NCI-H82 treated with DMSO at 0.1 percent for 48 hours (cell line): ENCODE data around the gene PRPSAP2.
"Not testable (repeated sequence)": the region's sequence is repeated elsewhere in the genome, so short reads cannot be mapped to it uniquely, and the experiment has no call there.

Source experiments
- DNase-seq: peaks from one replicate; lab custom pipeline; 2025; ENCODE audit not compliant: unreplicated experiment; lab: John Stamatoyannopoulos, UW

Gene PRPSAP2

DNA sequence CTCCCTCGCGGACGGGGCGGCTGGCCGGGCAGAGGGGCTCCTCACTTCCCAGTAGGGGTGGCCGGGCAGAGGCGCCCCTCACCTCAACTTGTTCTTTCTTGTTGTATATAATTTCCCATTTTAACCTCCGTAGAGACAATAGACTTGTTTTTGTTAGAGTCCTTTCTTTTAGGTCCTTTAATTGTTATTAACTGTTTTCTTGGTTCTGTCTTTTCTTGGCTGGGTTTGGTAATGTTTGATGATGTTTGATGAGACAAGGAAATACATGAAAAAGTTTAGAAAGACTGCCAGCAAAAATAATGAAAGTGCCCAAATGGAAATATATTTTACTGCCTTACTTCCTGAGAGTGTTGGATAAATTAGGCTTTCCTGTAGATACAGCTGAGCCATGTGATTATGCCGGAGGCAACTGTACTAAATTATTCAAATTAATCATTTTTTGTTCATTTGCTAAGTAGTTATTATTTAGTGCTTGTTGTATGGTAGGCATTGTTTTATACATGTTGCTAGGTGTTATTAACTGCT, 30.9 kb downstream of the PRPSAP2 start:
- no peak for DNase-seq

DNA sequence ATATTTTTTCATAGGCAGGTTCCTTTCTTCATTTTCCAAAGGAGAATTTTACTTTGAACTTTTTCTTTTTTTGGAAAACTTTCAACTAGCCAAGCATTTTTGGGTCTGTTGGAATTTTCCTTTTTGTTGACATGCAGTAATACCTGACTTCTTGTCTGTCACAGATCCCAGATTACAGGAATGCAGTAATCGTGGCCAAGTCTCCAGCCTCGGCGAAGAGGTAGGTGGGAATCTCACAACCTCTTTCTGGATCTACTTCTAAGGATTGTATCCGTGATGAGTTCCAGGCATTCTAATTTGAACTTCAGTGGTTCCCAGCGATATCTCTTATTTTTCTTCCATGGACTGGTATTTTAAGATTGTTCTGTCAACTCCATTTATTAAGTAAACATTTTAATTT, 31.7 kb downstream of the PRPSAP2 start:
- DNase-seq: no peak

- no peak for DNase-seq
These were observed 33.6 kb downstream of the PRPSAP2 start for GRCh38 chr17:18891541-18891940.

- DNase-seq: no peak
These were observed 38.2 kb downstream of the PRPSAP2 start for GRCh38 chr17:18896146-18896545.

DNA sequence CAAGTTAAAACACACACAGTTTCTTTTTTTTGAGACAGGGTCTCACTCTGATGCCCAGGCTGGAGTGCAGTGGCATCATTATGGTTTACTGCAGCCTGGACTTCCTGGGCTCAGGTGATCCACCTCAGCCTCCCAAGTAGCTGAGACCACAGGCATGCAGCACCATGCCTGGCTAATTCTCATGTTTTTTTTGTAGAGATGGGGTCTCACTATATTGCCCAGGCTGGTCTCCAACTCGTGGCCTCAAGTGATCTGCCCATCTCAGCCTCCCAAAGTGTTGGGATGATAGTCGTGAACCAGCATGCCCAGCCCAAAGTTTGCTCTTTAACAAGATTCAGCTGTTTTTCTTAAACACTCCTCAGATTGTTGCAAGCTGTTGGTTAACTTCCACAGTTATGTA, 39.0 kb downstream of the PRPSAP2 start:
- DNase-seq: no peak

- DNase-seq: no peak
These were observed 46.6 kb downstream of the PRPSAP2 start for GRCh38 chr17:18904482-18904881.

GRCh38 chr17:18905226-18905625, 47.3 kb downstream of the PRPSAP2 start:
- DNase-seq: no peak

GRCh38 chr17:18910326-18910725, 52.4 kb downstream of the PRPSAP2 start:
- DNase-seq: no peak

DNA sequence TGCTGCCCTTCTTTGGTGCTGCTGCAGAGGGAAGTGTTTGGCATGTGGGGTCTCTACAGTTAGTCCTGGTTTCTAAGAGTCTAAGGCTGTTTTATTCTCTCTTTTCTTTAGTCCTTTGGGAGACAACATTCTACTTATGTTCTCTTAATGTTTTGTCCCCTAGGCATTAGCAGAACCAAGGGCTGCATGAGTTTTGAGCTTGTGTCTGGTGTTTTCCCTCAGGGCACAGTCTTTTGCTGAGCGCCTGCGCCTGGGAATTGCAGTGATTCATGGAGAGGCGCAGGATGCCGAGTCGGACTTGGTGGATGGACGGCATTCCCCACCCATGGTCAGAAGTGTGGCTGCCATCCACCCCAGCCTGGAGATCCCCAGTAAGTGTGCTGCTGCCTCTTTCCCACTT, 53.0 kb downstream of the PRPSAP2 start:
- no peak for DNase-seq

- no peak for DNase-seq
These were observed 59.0 kb downstream of the PRPSAP2 start for GRCh38 chr17:18916816-18917500.

DNA sequence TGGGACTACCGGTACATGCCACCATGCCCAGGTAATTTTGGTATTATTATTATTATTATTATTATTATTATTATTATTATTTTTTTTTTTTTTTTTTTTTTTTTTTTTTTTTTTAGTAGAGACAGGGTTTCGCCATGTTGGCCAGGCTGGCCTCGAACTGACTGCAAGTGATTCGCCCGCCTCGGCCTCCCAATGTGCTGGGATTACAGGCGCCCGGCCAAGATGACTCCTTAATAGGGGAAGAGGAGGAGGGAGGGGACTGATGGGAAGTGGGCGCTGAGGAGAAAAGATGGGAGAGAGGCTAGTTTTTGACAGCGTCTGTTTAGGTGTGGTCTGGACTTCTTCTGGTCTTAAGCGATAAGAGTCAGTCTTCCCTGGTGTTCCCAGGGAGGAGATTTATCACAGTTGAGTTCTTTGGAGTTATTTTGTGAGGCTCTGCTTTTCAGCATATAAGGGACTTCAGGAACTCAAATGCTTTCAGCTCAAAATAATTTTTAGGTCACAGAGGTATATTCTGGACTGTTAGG, 59.6 kb downstream of the PRPSAP2 start:
- no peak for DNase-seq

DNA sequence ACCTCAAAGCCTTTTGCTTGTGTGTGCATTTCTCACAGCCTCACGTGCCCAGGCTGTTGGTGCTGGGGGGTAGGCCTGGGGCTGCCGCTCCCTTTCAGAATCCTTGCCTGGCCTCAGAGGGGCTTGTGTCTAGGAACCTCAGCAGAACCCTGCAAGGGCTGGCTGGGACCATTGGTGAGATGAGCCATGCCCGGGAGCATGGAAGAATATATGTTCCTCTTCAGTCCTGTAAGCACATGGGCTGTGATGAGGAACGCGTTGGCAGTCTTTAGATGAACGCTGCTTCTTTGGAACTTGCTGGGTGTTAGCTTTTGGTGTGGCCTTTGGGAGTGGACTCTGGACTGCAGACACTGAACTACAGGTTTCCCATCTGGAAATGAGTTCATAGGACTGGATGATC, 62.0 kb downstream of the PRPSAP2 start:
- DNase-seq: no peak

DNA sequence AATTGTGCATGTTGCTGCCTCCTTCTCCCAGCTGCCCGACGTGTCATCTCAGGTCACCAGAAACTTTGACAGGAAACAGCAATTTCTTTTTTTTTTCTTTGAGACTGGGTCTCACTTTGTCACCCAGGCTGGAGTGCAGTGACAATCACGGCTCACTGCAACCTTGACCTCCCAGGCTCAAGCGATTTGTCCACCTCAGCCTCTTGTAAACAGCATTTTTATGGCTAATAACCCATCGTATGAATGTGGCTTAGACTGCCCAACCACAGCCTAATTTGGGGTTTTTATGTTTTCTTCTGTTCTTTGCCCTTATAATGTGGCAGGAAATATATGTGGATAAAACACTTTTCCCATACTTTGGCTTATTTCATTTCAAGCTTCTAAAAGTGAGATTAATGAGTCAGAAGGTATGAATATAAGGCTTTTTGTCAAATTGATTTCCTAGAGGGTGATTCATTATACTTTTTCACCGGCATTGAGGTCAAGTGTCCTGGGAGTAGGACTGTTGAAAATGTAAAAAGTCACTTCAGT, 63.0 kb downstream of the PRPSAP2 start:
- DNase-seq: no peak

DNA sequence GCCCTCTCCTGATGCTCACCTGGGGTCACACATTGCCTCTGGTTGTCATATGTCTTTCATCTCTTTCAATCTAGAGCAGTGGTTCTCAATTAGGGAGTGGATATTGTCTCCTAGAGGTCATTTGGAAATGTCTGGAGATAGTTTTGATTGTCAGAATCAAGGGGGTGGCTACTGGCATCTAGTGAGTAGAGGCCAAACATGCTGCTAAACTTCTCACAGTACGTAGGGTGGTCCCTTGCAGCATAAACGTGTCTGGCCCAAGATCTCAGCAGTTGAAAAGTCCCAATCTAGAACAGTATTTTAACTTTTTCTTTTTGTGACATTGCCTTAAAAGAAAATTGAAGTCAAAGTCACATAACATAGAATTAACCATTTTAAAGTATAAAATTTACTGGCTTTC, 63.6 kb downstream of the PRPSAP2 start:
- DNase-seq: no peak

GRCh38 chr17:18921912-18922451, 64.1 kb downstream of the PRPSAP2 start:
- no peak for DNase-seq

DNA sequence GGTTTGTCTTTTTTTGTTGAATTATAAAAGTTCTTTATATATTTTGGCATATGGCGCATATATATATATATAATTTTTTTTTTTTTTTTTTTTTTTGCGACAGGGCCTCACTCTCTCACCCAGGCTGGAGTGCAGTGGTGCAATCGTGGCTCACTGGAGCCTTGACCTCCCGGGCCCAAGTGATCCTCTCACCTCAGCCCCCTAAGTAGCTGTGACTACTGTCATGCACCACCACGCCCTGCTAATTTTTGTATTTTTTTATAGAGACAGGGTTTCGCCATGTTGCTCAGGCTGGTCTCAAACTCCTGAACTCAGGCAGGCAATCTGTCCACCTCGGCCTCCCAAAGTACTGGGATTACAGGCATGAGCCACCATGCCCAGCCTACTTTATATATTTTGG, 64.7 kb downstream of the PRPSAP2 start:
- DNase-seq: not testable (repeated sequence)

DNA sequence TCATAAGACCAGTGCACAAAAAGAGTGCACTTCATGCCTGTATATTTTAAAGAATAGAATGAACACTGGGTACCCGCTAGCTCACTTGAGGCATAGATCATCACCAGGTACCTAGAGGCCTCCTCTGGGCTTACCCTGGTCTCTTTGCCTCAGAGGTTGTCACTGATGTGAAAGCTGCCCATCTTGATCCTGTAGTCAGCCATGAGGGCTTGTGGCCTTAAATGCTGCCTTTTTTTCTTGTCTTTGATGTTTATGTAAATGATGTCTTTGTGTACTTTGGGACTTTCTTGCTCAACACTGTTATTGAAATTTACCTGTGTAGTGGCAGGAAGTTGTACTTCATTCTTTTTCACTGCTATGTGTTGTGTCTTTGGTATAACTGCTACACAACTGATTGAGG, 67.3 kb downstream of the PRPSAP2 start:
- DNase-seq: no peak

DNA sequence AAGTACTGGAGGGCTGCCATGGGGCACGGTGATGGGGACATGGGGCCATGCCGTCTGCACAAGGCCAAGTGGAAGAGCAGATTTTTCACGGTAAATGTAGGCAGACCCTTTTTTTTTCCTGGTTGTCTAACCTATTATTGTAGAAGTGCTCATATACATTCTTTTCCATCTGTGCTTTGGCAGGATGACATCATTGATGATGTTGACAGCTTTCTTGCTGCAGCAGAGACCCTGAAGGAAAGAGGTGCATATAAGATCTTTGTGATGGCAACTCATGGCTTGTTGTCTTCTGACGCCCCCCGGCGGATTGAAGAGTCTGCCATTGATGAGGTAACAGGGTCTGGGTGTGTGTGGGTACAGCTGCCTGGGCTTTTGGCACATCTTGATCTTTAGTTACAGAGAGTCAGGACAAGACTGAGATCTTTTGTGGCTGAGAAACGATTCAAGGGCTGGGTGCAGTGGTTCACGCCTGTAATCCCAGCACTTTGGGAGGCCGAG, 70.7 kb downstream of the PRPSAP2 start:
- DNase-seq: no peak

GRCh38 chr17:18932360-18933055, 74.6 kb downstream of the PRPSAP2 start:
- DNase-seq: no peak

DNA sequence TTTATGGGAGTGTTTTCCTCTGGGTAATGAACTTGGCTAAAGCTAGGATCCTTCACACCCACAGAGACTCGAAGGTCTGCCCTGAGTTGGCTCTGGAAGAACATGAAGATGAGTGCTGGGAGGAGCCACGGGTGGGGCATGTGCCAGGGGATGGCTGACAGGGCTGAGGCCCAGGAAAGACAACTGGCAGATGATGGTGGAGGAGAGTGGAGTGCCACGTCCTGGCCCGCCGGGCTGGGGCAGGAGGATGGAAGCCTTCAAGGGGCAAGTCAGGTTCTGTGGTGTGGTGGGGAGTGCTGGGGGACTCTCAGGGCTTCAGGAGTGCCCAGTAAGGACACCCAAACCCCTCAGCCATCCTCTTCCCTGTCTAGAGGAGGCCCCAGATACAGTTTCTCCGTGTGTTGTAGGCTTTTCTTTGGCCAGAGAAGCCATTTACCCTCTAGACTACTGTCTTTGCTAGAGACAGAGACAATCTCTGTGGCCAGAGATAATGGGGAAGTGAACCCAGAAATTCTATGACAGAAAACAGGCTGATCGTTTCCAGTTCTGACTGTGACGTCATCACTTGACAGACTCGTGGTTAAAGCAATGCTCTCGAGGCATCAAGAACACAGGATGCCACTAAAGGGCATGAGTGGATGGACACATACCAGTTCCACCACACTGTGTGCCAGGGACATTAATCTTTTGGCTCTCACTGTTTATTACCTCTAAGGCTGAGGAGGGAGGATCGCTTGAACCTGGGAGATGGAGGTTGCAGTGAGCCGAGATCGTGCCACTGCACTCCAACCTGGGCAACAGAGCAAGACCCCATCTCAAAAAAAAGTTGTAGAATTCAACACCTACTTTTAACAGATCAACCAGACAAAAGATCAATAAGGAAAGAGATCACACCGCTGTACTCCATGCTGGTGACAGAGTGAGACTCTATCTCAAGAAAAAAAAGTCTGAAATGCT, 75.4 kb downstream of the PRPSAP2 start:
- DNase-seq: no peak
